AG08395 (cell line): ENCODE measurements around the gene CDCP1.

ENCODE experiments used
- DNase-seq: peaks from one replicate; pipeline ENCODE4 v3.0.0; 2012; ENCODE audit warnings: mixed read lengths, low spot score

CDCP1 gene

DNA sequence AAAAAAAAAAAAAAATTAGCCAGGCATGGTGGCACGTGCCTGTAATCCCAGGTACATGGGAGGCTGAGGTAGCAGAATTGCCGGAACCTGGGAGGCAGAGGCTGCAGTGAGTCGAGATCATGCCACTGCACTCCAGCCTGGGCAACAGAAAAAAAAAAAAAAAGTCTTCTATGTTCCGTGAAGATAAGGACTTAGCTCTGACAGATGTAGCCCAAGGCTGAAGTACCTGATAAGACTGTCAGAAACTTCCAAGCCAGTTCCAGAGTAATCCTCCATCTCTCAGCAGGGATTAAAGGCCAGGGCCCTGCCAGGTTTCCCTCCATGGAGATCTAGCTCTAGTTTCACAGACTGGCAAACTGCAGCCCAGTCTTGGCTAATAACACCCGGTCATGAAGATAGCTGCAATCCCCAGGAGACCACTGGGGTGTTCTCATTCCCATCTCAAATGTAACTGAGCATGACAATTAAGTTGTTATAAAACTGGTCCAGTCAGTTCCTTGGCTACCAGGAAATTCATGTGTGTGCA, 8.5 kb downstream of the CDCP1 start:
- no peak for DNase-seq

DNA sequence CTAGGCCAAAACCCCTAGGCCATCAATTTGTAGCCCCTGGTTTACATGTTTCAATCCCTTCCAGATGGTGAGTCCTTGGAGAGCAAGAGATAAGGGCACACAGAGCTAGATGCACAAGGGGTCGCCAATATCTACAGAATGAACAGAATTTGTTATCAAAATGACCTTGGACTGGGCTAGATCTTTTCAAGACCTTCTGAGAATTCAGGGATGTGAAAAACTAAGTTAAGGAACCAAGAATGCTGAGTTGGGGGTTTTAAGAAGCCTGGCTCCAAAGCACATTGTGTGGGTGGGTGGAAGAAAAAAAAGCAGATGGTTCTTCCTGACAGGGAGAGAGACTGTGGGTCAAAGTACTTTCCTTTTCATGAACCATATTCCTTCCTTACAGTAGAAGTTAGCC, 10.2 kb downstream of the CDCP1 start:
- DNase-seq = no peak

DNA sequence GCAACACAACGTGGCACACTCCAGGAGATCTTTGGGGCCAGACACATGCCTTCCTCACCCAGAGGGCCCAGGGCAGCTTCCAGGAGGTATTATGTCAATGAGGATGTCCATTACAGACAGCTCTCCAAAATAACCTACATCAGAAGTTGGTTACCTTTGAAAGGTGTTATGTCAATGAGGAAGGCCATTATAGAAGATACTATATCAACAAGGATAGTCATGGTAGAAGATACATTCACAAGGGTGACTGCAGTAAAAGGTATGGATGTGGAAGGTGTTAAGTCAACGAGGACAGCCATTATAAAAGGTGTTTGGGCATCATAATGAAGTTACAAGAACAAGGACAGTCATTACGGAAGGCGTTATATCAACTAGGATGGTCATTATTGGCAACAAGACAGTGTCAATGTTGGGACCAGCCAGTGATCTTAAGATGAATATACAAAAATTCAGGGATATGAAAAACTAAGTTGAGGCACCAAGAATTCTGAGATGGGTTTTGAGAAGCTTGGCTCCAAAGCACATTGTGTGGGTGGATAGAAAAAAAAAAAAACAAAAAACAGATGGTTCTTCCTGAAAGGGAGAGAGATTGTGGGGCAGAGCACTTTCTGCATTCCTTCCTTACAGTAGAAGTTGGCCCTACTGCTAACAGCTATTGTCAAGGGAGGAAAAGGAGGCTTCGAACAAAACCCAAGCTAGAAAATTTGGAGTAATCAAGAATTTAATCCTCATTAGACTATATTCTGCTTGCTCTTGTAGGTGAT, 11.2 kb downstream of the CDCP1 start:
- DNase-seq = peak; percentile 21

DNA sequence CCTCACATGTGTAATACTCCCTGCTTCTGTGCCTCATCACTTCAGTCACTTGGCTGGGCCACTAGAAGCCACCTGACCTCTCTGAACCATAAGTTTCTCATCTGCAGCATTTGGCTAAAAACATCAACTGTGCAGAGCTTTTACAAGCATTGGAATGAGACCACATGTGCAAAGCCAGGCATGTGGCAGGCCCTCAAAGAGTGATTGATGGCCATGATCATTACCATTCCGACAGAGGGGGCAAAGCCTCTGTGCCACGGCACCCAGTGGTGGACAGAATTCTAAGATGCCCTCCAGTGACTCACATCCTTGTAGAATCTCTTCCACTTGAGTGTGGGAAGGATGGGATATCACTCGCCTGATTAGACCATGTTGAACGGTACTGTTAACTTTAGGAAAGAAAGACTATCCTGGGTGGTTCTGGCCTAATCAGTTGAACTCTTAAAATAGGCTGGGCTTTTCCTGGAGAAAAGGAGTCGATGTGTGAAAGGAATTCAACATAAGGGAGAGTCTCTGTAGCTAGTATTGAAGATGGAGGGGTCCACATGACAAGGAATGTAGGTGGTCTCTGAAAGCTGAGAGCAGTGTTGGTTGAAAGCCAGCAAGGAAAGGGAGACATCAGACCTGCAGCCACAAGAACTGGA, 13.5 kb downstream of the CDCP1 start:
- peak; percentile 10 for DNase-seq

DNA sequence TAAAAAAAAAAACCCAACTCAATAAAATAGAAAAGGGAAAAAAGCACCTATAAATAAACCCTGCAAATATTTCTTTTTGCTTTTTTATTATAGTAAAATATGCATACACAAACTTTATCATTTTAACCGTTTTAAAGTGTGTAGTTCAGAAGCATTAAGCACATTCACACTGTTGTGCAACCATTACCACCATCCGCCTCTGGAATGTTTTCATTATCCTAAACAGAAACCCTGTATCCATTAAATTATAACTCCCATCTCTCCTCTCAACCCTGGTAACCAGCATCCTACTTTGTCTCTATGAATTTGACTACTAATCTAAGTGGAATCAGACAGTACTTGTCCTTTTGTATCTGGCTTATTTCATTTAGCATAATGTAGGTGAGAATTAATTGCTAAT, 15.0 kb downstream of the CDCP1 start:
- DNase-seq = no peak

DNA sequence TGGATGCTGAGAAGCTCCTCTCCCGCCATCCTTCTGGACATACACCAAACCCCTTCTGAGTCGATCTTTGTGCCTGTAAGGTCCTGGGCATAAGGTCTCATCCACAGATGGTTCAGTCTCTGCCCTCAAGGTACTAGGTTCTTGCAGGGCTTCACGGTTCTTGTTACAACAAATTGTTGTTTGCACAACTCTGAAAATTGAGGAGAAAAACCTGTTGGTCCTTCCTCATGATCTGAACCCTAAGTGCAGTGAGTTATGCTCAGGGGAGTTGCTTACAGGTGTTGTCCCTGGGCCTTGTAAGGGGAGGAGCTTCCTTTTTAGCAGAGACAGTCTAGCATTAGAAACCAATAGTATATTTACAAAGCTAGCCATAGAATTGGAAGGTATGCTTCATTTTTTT, 15.7 kb downstream of the CDCP1 start:
- no peak for DNase-seq

DNA sequence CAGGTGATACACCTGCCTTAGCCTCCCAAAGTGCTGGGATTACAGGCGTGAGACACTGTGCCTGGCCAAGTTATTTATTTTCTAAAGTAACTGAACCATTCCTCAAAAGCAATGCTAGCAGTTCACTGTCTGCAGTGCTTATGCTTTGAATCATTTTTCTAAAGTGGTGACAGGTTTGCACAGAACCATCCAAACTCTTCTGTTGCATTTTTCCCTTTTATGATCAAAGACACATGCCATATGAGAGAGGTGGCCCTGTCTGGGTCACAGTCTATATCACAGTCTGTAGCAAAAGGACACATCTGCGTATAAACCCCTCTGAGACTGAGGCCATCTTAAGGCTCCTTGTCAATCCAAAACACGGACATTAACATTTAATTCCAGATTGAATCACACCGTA, 17.2 kb downstream of the CDCP1 start:
- no peak for DNase-seq

DNA sequence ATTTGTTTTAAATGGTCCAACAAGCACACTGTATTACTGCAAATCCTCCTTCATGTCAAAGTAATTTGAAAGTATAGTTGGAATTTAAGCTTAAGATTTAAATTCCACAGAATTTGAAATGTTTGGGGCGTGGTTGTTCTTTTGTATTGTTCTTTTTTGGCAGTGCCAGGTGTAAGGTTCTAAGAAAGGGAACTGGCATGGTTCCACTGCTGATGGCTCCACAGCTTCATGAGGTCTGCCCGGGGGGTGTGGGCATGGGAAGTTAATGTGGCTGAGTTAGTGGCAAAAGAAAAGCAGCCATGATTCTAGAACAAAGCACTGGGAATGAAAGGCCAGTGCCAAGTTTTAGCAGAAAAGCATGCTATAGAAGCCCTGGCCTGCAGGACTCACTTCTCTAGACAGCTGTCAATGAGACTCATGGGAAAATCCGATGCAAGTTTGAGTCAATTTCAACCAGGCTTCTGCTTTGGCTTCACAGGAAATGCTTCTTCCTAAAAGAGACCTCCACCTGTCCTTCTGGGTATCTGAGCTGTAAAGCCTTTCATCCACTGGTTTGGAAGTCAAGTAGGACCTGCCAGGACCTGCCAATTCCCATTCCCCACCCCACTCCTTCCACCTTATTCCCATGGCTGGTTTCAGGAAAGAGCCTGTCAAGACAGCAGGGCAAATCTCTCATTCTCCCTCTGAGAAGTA, 18.9 kb downstream of the CDCP1 start:
- no peak for DNase-seq

DNA sequence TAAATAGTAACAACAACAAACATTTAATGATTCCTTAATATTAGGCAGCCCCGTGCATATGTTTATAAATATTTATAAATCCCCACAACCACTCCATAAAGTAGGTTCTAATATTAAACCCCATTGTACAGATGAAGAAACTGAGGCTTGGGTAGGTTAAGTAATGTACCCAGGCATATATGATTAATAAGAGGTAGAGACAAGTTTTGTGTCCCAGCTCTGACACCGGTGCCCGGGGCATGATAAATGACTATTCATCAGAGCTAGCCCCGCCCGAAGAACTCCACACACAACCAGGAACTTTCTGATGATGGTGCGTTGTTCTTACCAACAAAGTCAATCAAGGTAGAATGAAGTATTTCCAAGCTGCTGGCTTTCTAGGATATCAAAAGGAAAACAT, 19.4 kb downstream of the CDCP1 start:
- no peak for DNase-seq

DNA sequence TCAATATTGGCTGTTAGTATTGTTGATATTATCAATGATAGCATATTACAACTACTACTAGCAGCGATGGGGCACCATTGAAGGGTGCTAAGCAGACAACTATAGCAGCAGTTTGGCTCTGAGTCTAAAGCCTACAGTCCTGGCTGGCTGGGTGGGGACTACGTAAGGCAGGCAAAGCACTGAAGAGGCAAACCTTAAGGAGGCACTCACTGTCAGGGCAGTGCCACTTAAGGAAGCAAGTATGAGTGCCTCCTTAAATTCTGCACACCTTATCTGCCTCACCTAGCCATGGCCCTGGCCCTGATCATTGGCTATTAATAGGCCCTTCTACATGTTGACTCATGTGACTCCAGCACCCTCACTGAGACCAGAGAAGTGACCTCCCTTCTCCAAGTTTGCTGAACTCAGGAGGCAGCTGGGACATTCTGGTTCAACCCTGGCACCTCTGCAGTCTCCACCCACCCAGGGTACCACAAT, 20.6 kb downstream of the CDCP1 start:
- DNase-seq = no peak

DNA sequence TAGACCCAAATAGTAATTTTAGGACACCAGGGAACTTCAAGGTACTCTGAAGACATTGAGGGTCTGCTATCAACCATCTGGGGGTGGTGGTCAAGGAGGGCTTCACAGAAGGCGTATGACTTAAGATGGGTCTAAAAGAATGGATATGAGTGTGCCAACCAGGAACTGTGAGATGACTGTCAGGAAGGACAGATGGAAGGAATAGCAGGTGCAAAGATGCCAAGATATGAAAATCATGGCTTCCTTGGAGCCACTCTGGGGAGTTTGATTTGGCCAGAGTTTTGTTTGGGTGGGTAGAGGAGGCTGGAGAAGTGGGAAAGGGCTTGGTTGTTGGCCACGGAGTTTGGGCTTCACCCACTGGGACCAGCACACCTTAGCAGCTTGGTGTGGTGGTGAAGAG, 21.2 kb downstream of the CDCP1 start:
- DNase-seq = no peak

DNA sequence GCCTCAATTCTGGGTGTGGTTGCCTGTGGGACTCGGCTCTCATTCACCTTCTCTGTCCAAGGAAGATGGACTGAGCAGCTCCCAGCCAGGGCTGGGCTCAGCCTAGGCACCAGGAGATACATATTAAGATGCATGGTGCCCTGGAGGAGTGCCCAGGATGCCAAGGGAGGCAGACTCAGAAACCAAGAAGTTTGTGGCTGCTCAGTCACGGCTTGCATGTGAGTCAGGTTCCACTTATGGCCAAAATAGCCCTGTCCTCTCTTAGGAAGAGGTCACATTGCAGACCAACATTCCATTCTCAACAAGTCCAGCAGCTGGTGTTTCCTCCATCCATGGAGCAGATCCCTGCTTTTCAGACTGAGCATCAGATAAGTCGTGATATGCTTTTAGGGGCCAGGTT, 21.8 kb downstream of the CDCP1 start:
- peak; percentile 93 for DNase-seq

DNA sequence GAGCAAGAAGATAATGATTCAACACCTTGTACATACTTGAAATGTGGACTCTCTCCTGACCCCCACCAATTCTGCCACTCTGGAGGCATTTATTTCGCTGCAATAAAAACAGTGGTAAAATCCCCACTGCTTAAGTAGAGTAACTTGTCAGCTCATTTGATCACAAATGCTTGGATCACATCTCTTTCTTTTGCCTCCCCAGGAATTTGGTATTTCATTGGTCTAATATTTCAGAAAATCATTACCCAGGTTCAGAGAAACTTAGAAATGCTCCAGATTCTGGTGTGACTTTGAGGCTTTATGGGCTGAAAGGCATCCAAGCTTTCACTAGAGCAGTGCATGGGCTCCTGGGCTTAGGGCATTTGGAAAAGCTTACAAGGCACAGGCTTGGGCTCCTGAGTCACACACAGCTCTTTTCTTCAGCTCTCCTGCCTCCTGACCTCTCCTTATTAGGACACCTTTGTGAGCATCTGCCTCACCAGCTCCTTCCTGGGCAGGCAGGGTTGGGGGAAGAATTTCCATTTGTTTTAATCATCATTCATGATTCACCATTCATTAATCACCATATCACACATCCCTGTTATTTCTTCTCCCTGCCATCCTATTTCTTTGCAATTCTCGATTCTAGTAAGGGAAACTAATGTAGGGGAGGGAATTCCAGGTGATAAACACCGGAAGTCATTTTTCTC, 22.5 kb downstream of the CDCP1 start:
- peak; percentile 84 for DNase-seq

DNA sequence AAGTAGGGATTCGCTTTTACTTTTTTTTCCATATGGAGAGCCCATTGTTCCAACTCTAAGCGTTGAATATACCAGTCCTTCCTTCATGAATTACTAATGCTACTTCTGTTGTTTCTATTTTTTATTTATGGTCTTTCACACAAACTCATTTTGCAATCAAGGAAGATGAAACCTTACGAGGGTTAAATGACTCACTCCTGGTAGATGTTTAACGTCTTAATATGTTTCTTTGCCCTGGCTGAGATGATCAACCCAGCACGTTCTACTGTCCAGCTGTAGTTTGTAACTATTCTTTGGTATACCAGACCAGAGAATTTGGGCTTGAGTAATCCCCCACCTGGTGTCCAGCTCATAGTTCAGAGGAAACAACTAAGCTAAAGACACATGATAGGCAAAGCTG, 23.1 kb downstream of the CDCP1 start:
- DNase-seq = peak; percentile 72

DNA sequence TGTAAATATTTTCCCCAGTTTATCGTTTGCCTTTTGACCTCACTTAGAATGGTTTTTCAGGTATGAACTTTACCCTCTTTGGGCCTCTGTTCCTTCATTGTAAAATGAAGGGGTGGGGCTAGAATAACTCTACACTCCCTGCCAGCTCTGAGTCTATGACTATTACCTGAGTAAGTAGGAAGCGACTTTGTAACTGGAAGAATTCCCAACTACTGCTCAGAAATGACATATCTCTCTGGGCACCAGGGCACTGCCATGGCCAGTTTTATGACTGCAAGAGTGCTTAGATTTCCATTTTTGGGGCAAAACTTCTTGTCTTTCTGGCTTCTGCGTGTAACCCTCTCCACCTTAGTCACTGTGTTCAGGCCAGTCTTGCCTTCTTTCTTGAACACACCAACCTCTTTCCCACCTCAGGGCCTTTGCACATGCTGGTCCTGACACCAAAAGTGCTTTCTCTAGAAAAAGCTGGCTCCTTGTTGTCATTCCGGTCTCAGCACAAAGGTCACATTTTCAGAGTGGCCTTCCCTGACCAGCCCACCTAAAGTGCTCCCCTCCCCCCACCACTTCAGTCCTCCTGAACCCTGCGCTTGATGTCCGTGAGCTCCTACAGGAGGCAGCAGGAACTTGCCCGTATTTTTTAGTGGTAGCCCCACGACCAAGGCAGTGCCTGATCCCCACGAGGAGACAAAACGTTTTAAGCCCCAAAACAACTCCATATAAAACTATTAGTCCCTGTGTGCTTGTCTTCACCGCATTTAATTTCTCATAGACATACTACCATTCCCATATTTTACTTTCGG, 25.6 kb downstream of the CDCP1 start:
- DNase-seq = no peak

DNA sequence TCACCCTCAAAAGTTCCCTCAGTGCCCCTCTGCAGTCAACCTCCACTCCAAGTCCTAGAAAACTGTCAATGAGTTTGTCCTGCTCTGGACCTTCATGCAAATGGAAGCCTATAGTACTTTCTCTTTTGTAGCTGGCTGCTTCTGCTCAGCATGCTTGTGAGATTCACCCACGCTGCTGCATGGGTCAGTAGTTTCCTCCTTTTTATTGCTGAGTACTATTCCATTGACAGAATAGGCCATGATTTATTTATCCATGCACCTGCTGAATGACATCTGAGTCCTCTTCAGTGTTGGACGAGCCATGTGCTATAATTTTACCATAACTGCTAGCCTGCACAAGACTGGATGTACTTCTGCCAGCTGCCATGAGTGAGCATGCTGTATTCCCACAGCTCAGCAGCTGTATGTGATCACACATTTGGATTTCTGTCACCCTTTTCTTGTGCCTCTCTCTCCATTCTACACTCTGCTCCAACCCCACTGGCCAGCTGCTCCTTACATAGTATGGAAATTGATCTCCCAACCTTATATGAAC, 26.3 kb downstream of the CDCP1 start:
- DNase-seq = no peak

DNA sequence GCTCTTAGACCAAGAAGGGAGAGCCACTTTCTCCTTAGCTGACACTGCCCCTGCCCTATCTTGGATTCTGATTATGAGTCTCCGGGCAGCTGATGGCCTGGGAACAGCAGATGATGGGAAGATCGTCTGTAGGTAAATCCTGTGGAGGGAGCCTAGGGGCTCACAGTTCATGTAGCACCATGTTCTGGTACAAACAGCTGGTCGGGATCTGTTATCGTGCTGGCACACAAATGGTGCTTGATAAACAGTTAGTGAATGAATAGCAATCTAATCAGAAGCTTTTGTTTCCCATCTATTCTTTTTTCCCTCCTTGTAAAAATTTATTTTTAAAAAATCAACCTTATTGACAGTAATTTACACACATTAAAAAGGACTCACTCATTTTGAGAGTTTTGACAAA, 26.8 kb downstream of the CDCP1 start:
- DNase-seq = no peak

DNA sequence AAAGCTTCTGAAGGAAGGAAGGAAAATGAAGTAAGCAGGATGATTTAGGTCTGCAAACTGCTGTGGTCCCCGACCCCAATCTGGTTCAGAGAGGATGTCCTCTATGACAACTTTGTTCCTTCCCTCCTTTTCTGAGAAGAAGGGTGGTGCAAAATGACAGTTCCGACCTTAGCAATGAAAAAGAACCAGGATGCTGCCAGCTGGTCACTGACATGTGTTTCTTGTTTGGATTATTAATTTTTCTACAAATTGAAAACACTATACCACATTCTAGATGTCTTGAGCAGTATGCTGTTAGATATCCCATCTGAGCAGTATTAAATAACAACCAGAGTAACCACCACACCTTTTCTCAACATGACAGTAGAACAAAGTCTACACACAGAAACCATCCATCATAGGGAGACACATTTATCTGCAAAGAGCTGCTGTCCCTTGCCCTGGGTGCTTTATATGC, 27.5 kb downstream of the CDCP1 start:
- DNase-seq = no peak

DNA sequence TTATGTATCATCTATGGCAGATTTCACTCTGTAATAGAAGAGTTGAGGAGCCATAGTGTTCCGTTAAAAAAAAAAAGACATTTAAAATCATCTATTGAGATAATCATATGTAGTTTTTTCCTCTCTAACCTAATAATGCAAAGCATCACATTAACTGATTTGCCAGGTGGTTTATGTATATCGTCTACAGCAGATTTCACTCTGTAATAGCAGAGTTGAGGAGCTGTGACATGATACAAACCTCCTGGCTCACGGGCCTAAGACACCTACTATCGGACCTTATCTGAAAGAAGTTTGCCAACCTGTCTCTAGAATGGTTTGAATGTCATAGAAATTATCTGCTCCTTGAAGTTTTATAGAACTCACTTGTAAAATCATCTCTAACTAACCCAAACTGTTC, 29.8 kb downstream of the CDCP1 start:
- no peak for DNase-seq

DNA sequence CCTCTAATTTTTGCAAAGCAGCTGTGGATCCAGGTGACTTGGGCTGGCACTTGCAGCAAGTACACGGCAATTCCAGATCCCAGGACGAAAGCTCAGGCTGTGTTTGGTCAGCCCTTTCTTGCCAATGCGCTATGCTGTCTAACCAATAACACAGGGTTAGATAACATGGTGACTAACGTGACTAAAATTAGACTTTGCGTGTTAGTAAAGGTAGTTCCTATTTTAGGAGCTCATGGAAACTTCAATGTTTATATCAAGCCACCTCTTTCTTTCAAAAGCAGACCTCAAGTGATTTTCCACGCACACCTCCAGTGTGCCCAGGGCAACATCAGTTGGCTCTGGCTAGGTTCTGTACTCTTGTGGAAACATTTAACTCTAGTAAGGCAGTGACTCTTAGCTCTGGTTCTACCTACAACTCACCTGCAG, 32.5 kb downstream of the CDCP1 start:
- DNase-seq = no peak

DNA sequence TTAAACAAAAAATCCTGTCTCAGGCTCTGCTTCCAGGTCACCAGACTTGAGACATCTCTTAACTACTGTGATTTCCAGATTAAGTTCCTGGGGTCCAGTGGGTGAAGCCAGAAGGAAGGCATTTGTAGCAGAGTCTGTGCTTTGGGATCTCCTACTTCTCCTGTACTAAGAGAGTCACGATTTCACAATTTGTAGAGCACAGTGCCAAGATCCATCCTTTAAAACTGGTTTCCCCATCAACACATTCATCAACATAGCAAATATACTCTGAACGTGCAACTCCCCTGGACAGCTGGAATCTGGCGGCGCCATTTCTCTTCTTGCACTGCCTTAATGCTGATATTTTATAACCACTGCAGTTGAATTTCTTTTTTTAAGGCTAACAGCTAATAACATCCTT, 33.2 kb downstream of the CDCP1 start:
- peak; percentile 31 for DNase-seq
